SJCRH30 (cell line): Measurements from ENCODE around the gene ADA. TPM values are rescaled to one million over a fixed set of nuclear protein-coding genes. Genes with fewer than 3 reads are reported as not detected.

Experiments
- DNase-seq, 2 experiments: peaks; one replicate each; pipeline ENCODE4 v3.0.0-alpha.2; 2015 to 2020
- H3K27ac ChIP-seq: fragments of 250-450 bp; sonication (Bioruptor Pico); 2 replicates; pipeline ENCODE4 v1.5.1; 2020; ENCODE audit warnings: mild to moderate bottlenecking, moderate library complexity
- H3K27me3 ChIP-seq: fragments of 250-450 bp; sonication (Bioruptor Pico); 2 replicates; pipeline ENCODE4 v1.5.1; 2020; ENCODE audit warnings: mild to moderate bottlenecking, moderate library complexity
- H3K36me3 ChIP-seq: fragments of 250-450 bp; sonication (Bioruptor Pico); 2 replicates; pipeline ENCODE4 v1.5.1; 2020; ENCODE audit warnings: mild to moderate bottlenecking, moderate library complexity
- H3K4me1 ChIP-seq: fragments of 250-450 bp; sonication (Bioruptor Pico); 2 replicates; pipeline ENCODE4 v1.5.1; 2020; ENCODE audit warnings: mild to moderate bottlenecking, moderate library complexity
- H3K4me3 ChIP-seq: fragments of 250-450 bp; sonication (Bioruptor Pico); 2 replicates; pipeline ENCODE4 v1.5.1; 2020; ENCODE audit warnings: mild to moderate bottlenecking, moderate library complexity
- H3K9me3 ChIP-seq: fragments of 250-450 bp; sonication (Bioruptor Pico); replicated peaks from 2 replicates; pipeline ENCODE4 v1.5.1; 2020; ENCODE audit warnings: mild to moderate bottlenecking, moderate library complexity
- total RNA-seq: library from RNA; depleted of rRNA; stranded (reverse); fragments of >200 nt; shearing (Covaris generic); gene quantifications from 2 replicates; pipeline ENCODE4 v1.2.3, GENCODE V29; 2014

Gene ADA
- total RNA-seq, 1 experiment from 2014 or later = 19.0 TPM

GRCh38 chr20:44644667-44645131 lies 6.8 kb downstream of the ADA start:
- H3K27ac ChIP-seq = no peak overlapping the region
- peaks cover 28% of the 10 kb centered on the region for H3K4me1 ChIP-seq
- no peak overlapping the region for H3K4me3 ChIP-seq
- H3K27me3 ChIP-seq = no peaks in the 10 kb centered on the region
- no peaks in the 10 kb centered on the region for H3K36me3 ChIP-seq
- H3K9me3 ChIP-seq = no peaks in the 10 kb centered on the region
- DNase-seq = no peak

- Histone ChIP-seq H3K36me3 (no peaks in the 10 kb centered on the region), H3K4me3 (no peak overlapping the region), H3K4me1 (peaks cover 28% of the 10 kb centered on the region), H3K9me3 (no peaks in the 10 kb centered on the region), H3K27ac (peak overlapping the region; percentile 36; the same call in 1 of the 2 replicates), H3K27me3 (no peaks in the 10 kb centered on the region)
- DNase-seq = no peak
Measured at GRCh38 chr20:44644230-44644617, 7.3 kb downstream of the ADA start.

- H3K27me3 ChIP-seq = no peaks in the 10 kb centered on the region
- peak overlapping the region; percentile 36 for H3K27ac ChIP-seq
- H3K4me1 ChIP-seq = peaks cover 28% of the 10 kb centered on the region
- no peak overlapping the region for H3K4me3 ChIP-seq
- peak; percentile 76 to 84 for DNase-seq
- H3K9me3 ChIP-seq = no peaks in the 10 kb centered on the region
- H3K36me3 ChIP-seq = no peaks in the 10 kb centered on the region
Measured at GRCh38 chr20:44643596-44644229, 7.8 kb downstream of the ADA start.

GRCh38 chr20:44643154-44643519 lies 8.4 kb downstream of the ADA start:
- peak overlapping the region; percentile 20; the same call in 1 of the 2 replicates for H3K4me3 ChIP-seq
- peak overlapping the region; percentile 39 for H3K27ac ChIP-seq
- no peaks in the 10 kb centered on the region for H3K27me3 ChIP-seq
- H3K9me3 ChIP-seq = no peaks in the 10 kb centered on the region
- no peak for DNase-seq
- H3K36me3 ChIP-seq = no peaks in the 10 kb centered on the region
- H3K4me1 ChIP-seq = peaks cover 28% of the 10 kb centered on the region

GRCh38 chr20:44642203-44643153 lies 9.0 kb downstream of the ADA start:
- peak; percentile 84 to 93 for DNase-seq

GRCh38 chr20:44641325-44641724 lies 10.2 kb downstream of the ADA start:
- H3K27me3 ChIP-seq = no peaks in the 10 kb centered on the region
- DNase-seq = no peak

More at GRCh38 chr20:44642203-44643153, 9.0 kb downstream of the ADA start:
- H3K4me1 ChIP-seq = peaks cover 28% of the 10 kb centered on the region
- no peaks in the 10 kb centered on the region for H3K27me3 ChIP-seq
- no peaks in the 10 kb centered on the region for H3K9me3 ChIP-seq
- H3K36me3 ChIP-seq = no peaks in the 10 kb centered on the region
- peak overlapping the region; percentile 39 for H3K27ac ChIP-seq
- peak overlapping the region; percentile 20 for H3K4me3 ChIP-seq

GRCh38 chr20:44640522-44640921 lies 11.0 kb downstream of the ADA start:
- no peak overlapping the region for H3K4me3 ChIP-seq
- H3K27me3 ChIP-seq = no peaks in the 10 kb centered on the region
- H3K9me3 ChIP-seq = no peaks in the 10 kb centered on the region
- H3K27ac ChIP-seq = no peak overlapping the region
- peaks cover 18% of the 10 kb centered on the region for H3K4me1 ChIP-seq
- H3K36me3 ChIP-seq = no peaks in the 10 kb centered on the region
- no peak for DNase-seq

More at GRCh38 chr20:44641325-44641724, 10.2 kb downstream of the ADA start:
- Histone ChIP-seq H3K4me3 (no peak overlapping the region), H3K27ac (no peak overlapping the region), H3K9me3 (no peaks in the 10 kb centered on the region), H3K36me3 (no peaks in the 10 kb centered on the region), H3K4me1 (peaks cover 24% of the 10 kb centered on the region)

- no peak overlapping the region for H3K27ac ChIP-seq
Measured at GRCh38 chr20:44637522-44638372, 13.8 kb downstream of the ADA start.

GRCh38 chr20:44637042-44637441 lies 14.5 kb downstream of the ADA start:
- H3K4me3 ChIP-seq = no peak overlapping the region
- no peaks in the 10 kb centered on the region for H3K36me3 ChIP-seq
- no peak overlapping the region for H3K27ac ChIP-seq
- DNase-seq = no peak
- H3K9me3 ChIP-seq = no peaks in the 10 kb centered on the region
- H3K4me1 ChIP-seq = peaks cover 2% of the 10 kb centered on the region; the same call in 1 of the 2 replicates
- H3K27me3 ChIP-seq = no peaks in the 10 kb centered on the region

More at GRCh38 chr20:44637522-44638372, 13.8 kb downstream of the ADA start:
- Histone ChIP-seq H3K4me1 (peaks cover 4% of the 10 kb centered on the region; the same call in 1 of the 2 replicates), H3K4me3 (no peak overlapping the region), H3K9me3 (no peaks in the 10 kb centered on the region), H3K27me3 (no peaks in the 10 kb centered on the region), H3K36me3 (no peaks in the 10 kb centered on the region)
- DNase-seq = no peak

- H3K4me3 ChIP-seq = no peak overlapping the region
- no peaks in the 10 kb centered on the region for H3K4me1 ChIP-seq
- no peaks in the 10 kb centered on the region for H3K9me3 ChIP-seq
- H3K27me3 ChIP-seq = no peaks in the 10 kb centered on the region
- H3K36me3 ChIP-seq = no peaks in the 10 kb centered on the region
- no peak overlapping the region for H3K27ac ChIP-seq
- DNase-seq = no peak
Measured at GRCh38 chr20:44635877-44636276, 15.6 kb downstream of the ADA start.

- Histone ChIP-seq H3K4me3 (no peak overlapping the region), H3K27me3 (no peaks in the 10 kb centered on the region), H3K27ac (no peak overlapping the region), H3K36me3 (no peaks in the 10 kb centered on the region), H3K4me1 (no peaks in the 10 kb centered on the region), H3K9me3 (no peaks in the 10 kb centered on the region)
- no peak for DNase-seq
Measured at GRCh38 chr20:44633872-44634600, 17.5 kb downstream of the ADA start.

- H3K27me3 ChIP-seq = no peaks in the 10 kb centered on the region
Measured at GRCh38 chr20:44633187-44633810, 18.2 kb downstream of the ADA start.

GRCh38 chr20:44632103-44632752 lies 19.3 kb downstream of the ADA start:
- Histone ChIP-seq H3K27me3 (no peaks in the 10 kb centered on the region), H3K4me1 (no peaks in the 10 kb centered on the region), H3K4me3 (no peak overlapping the region), H3K9me3 (no peaks in the 10 kb centered on the region), H3K27ac (no peak overlapping the region), H3K36me3 (no peaks in the 10 kb centered on the region)
- no peak for DNase-seq

More at GRCh38 chr20:44633187-44633810, 18.2 kb downstream of the ADA start:
- Histone ChIP-seq H3K36me3 (no peaks in the 10 kb centered on the region), H3K4me3 (no peak overlapping the region), H3K9me3 (no peaks in the 10 kb centered on the region), H3K4me1 (no peaks in the 10 kb centered on the region), H3K27ac (no peak overlapping the region)
- no peak for DNase-seq
